ENCODE data around the gene PTPN3.

The PTPN3 gene

GRCh38 chr9:109335121-109335520 is 163.0 kb downstream of the PTPN3 start:
- no peak for ATAC-seq

GRCh38 chr9:109331353-109331752 is 166.8 kb downstream of the PTPN3 start:
- ATAC-seq: no peak

- no peak for ATAC-seq
Measured at GRCh38 chr9:109329638-109330258, 168.4 kb downstream of the PTPN3 start.

- ATAC-seq: no peak
Measured at GRCh38 chr9:109328978-109329637, 169.0 kb downstream of the PTPN3 start.

Data from activated CD4-positive, CD25-positive, alpha-beta regulatory T cell treated with anti-CD3 and anti-CD28 coated beads, Interleukin-2, amount 50 U/mL, for 24 hours (primary cell).